Measurements from ENCODE around the gene FUT3. TPM values are rescaled to one million over a fixed set of nuclear protein-coding genes. Genes with fewer than 3 reads are reported as not detected.

Gene FUT3
- 1.4 and 5.4 TPM in 2 replicates for total RNA-seq

DNA sequence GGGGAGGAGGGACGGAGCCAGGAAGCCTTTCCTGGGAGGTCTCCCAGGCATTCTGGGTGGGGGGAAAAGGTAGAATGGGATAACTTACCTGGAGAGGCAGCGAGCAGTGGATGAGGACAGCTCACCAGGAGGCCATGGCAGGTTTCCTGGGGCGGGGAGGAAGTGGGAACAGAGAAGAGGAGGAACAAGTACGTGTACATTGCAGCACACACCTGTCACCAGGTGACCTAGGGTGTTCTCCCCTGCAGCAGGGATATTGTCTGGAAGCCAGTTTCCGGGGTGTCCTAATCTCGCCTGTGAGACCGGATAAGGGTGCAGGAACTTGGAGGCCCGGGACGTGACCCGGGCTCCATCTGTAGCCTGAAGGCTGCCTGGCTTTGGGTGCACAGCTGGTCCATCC is at the start of gene FUT3:
FUT3 (minus strand) TSS at position 148 of the 400 bp plus-strand sequence.
- TF ChIP-seq, protein P1, sequence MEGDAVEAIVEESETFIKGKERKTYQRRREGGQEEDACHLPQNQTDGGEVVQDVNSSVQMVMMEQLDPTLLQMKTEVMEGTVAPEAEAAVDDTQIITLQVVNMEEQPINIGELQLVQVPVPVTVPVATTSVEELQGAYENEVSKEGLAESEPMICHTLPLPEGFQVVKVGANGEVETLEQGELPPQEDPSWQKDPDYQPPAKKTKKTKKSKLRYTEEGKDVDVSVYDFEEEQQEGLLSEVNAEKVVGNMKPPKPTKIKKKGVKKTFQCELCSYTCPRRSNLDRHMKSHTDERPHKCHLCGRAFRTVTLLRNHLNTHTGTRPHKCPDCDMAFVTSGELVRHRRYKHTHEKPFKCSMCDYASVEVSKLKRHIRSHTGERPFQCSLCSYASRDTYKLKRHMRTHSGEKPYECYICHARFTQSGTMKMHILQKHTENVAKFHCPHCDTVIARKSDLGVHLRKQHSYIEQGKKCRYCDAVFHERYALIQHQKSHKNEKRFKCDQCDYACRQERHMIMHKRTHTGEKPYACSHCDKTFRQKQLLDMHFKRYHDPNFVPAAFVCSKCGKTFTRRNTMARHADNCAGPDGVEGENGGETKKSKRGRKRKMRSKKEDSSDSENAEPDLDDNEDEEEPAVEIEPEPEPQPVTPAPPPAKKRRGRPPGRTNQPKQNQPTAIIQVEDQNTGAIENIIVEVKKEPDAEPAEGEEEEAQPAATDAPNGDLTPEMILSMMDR (conservative IDR thresholded peaks at IDR 0.05; ENCODE audit: low read depth, low read length), result no peak
- no peak within 1 kb of the TSS for H3K4me3 ChIP-seq (ENCODE audit: low read depth, low read length)
- no peak for DNase-seq (ENCODE audit: low read depth)

DNA sequence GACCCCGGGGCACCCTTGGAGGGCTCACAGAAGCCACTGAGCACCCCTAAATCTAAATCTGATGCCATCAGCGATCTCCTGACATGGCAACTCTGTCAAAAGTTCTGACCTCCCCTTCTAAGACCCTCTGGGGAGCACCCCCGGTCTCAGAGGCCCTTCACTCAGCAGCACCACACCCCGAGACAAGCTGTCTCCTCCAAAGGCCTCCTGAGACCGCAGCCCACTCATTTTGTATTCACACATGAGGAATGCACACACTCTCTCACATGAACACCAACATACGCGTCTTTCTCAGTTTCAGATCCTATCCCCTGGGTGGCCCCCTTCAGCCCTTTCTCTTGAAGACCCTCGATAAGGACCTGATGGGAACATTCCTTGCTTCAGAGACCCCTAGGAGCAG is 49.7 kb upstream of the FUT3 start:
- no peak for DNase-seq (ENCODE audit: low read depth)
- TF ChIP-seq, protein P1 (conservative IDR thresholded peaks at IDR 0.05; ENCODE audit: low read depth, low read length), result no peak
- no peak overlapping the region for H3K4me3 ChIP-seq (ENCODE audit: low read depth, low read length)

DNA sequence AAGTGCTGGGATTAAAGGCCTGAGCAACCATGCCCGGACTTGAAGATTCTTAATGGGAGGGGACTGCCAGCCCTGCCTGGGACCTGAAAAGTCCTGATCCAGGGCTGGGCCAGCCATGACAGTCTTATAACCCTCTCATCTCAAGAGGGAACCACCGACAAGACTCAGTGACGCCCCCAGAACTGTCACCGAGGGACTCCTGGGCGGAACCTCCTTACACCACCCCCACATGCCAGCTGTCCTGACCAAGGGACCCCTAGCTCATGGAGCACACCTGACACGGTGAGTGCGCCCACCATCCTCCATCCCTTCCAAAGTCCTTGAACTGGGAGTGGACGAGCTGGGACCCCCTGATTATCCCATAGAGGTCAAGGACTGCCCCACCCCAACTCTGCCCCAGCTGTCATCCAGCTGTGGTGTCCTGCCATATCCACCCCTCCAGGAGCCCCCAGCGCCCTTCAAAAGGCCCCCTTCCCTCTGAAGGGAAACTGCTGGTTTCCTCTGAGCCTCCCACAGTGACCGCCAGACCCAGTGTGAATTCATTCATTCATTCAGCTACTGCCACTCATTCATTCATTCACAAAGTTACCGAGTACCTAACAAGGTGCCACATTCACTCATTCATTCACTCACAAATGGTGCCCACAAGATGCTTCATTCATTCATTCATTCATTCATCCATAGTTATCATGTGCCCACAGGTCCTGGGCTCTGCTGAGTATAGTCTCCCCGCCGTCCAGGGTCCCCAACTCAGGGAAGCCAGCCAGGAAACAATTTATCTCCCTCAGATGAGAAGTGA is 48.7 kb upstream of the FUT3 start:
- H3K4me3 ChIP-seq (ENCODE audit: low read depth, low read length), result no peak overlapping the region
- TF ChIP-seq, protein P1 (conservative IDR thresholded peaks at IDR 0.05; ENCODE audit: low read depth, low read length), result no peak
- DNase-seq (ENCODE audit: low read depth), result no peak

DNA sequence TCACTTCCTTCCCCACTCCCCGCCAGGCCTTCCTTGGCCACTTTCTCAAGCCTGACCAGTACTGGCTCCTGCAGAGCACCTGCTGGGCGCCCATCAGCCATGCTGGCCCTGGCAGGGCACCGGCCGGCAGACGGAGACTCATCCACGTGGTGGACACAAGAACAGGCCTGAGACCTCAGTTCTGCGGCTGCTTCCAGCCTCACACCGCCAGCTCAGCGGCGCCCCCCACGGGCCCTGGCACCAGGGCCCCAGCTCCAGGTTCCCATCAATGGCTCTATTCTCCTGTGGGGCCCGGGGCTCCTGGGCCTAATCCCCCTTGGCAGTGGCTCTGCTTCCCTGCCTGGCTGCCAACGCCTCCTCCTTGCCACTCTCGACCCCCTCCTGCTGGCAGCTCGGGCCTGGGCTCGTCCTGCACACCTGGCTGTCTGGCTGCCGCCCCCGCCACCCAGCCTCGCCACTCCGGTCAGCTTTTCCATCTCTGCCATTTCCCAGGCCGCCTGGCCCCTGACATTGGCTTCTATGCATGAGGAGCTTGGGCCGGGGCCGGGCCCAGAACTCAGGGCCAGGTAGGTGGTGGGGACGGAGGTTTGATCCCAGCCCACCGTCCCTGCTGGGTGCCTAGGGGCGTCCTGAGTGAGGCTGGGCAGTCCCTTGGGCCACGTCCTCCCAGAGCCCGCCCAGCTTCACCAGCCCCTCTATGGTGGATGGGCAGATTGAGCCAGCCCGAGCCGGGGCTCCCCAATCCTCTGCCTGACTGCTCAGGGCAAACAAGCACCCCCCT is 46.1 kb upstream of the FUT3 start:
- TF ChIP-seq, protein P1 (conservative IDR thresholded peaks at IDR 0.05; ENCODE audit: low read depth, low read length), result peak; percentile 25
- no peak for DNase-seq (ENCODE audit: low read depth)
- H3K4me3 ChIP-seq (ENCODE audit: low read depth, low read length), result no peak overlapping the region

DNA sequence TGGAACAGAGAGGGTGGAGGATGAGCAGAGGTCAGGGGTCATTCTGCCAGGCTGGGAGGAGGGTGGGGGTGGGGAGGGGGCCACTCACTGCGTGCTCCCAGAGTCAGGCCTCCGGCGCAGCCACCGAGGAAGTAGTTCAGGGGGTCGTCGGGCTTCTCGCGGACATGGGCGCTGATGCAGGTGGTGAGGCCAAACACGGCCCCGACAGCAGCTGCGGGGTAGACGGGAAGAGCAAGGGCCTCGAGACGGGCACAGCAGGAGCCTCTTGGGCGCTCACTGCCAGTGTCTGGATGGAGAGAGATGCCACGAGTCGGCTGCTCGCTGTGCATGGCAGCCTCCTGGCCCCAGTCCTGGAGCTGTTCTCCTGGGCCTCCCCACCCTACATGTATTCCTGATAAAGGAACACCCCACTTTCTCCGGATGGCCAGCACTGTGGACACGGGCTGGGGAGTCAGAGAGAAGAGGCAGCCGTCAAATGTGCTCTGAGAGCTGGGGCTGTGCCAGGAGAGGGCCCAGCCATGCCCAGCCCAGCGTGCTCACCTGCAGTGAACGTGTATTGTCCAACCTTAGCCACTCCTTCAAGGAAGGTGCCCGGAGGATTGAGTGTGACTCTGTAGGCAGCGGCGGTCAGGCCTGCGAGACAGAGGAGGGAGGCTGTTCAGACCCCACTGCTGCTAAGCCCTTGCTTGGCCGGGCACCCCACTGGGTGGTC is 45.3 kb upstream of the FUT3 start:
- TF ChIP-seq, protein P1 (conservative IDR thresholded peaks at IDR 0.05; ENCODE audit: low read depth, low read length), result no peak
- no peak overlapping the region for H3K4me3 ChIP-seq (ENCODE audit: low read depth, low read length)
- no peak for DNase-seq (ENCODE audit: low read depth)

DNA sequence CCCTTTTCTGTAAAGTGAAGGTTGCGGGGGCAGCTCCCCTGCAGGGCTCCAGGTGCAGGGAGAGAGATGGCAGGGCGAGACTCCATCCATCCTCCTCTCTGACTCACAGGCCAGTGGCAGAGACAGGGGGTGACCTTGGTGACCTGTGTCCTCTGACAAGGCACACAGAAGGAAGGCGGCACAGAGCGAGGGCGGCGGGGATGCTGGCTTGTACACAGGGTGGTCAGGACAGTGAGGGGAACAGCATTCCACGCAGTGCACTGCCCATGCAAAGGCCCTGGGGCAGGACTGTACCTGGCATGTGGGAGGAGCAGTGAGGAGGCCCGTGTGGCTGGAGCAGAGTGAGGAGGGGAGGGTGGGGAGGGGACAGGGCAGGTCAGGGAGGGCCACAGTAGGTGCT is 44.6 kb upstream of the FUT3 start:
- TF ChIP-seq, protein P1 (conservative IDR thresholded peaks at IDR 0.05; ENCODE audit: low read depth, low read length), result no peak
- no peak for DNase-seq (ENCODE audit: low read depth)
- H3K4me3 ChIP-seq (ENCODE audit: low read depth, low read length), result no peak overlapping the region
